Measurements from ENCODE around the gene CACNA1C.

CACNA1C gene

GRCh38 chr12:2412305-2412643 lies 359.5 kb downstream of the CACNA1C start:
- DNase-seq (ENCODE audit: low read depth in 3 of 3) = no peak

GRCh38 chr12:2413301-2413700 lies 360.5 kb downstream of the CACNA1C start:
- no peak for DNase-seq (ENCODE audit: low read depth in 3 of 3)

GRCh38 chr12:2413999-2414792 lies 361.4 kb downstream of the CACNA1C start:
- no peak for DNase-seq (ENCODE audit: low read depth in 3 of 3)

- DNase-seq (ENCODE audit: low read depth in 3 of 3) = no peak
Measured at GRCh38 chr12:2414810-2415567, 362.2 kb downstream of the CACNA1C start.

GRCh38 chr12:2415568-2415944 lies 362.8 kb downstream of the CACNA1C start:
- DNase-seq (ENCODE audit: low read depth in 3 of 3) = no peak

GRCh38 chr12:2416158-2416557 lies 363.4 kb downstream of the CACNA1C start:
- no peak for DNase-seq (ENCODE audit: low read depth in 3 of 3)

- no peak for DNase-seq (ENCODE audit: low read depth in 3 of 3)
Measured at GRCh38 chr12:2417481-2418160, 364.8 kb downstream of the CACNA1C start.

GRCh38 chr12:2418579-2418978 lies 365.8 kb downstream of the CACNA1C start:
- no peak for DNase-seq (ENCODE audit: low read depth in 3 of 3)

GRCh38 chr12:2422591-2422990 lies 369.8 kb downstream of the CACNA1C start:
- no peak for DNase-seq (ENCODE audit: low read depth in 3 of 3)

- DNase-seq (ENCODE audit: low read depth in 3 of 3) = no peak
Measured at GRCh38 chr12:2429032-2429431, 376.2 kb downstream of the CACNA1C start.

GRCh38 chr12:2431810-2432209 lies 379.0 kb downstream of the CACNA1C start:
- DNase-seq (ENCODE audit: low read depth in 3 of 3) = no peak

GRCh38 chr12:2432856-2433255 lies 380.1 kb downstream of the CACNA1C start:
- DNase-seq (ENCODE audit: low read depth in 3 of 3) = no peak

- DNase-seq (ENCODE audit: low read depth in 3 of 3) = no peak
Measured at GRCh38 chr12:2435511-2435910, 382.7 kb downstream of the CACNA1C start.

- no peak for DNase-seq (ENCODE audit: low read depth in 3 of 3)
Measured at GRCh38 chr12:2439332-2440100, 386.7 kb downstream of the CACNA1C start.

GRCh38 chr12:2443776-2444175 lies 391.0 kb downstream of the CACNA1C start:
- no peak for DNase-seq (ENCODE audit: low read depth in 3 of 3)

- no peak for DNase-seq (ENCODE audit: low read depth in 3 of 3)
Measured at GRCh38 chr12:2445968-2446367, 393.2 kb downstream of the CACNA1C start.

GRCh38 chr12:2447861-2448260 lies 395.1 kb downstream of the CACNA1C start:
- DNase-seq (ENCODE audit: low read depth in 3 of 3) = no peak

- no peak for DNase-seq (ENCODE audit: low read depth in 3 of 3)
Measured at GRCh38 chr12:2449586-2449985, 396.8 kb downstream of the CACNA1C start.

- no peak for DNase-seq (ENCODE audit: low read depth in 3 of 3)
Measured at GRCh38 chr12:2450553-2450952, 397.8 kb downstream of the CACNA1C start.

- DNase-seq (ENCODE audit: low read depth in 3 of 3) = no peak
Measured at GRCh38 chr12:2451025-2451424, 398.2 kb downstream of the CACNA1C start.

- no peak for DNase-seq (ENCODE audit: low read depth in 3 of 3)
Measured at GRCh38 chr12:2451497-2451896, 398.7 kb downstream of the CACNA1C start.
